IMR-90 (cell line): ENCODE data around the gene SPAM1.

Source experiments
- BHLHE40 ChIP-seq: fragments of 150-350 bp; IDR thresholded peaks from 2 replicates; pipeline ENCODE4 v1.6.1; 2016; ENCODE audit warnings: mild to moderate bottlenecking, low read depth, low read length
- CEBPB ChIP-seq: IDR thresholded peaks from 2 replicates; pipeline ENCODE4 v1.6.1; 2012; ENCODE audit warnings: low read depth, low read length, improper control_type of control experiment
- CTCF ChIP-seq: conservative IDR thresholded peaks from 2 replicates; pipeline ENCODE4 v1.5.1; 2012; ENCODE audit warnings: mild to moderate bottlenecking, low read depth, low read length, improper control_type of control experiment
- FOS ChIP-seq: fragments of 150-350 bp; IDR thresholded peaks from 2 replicates; pipeline ENCODE4 v1.6.1; 2016; ENCODE audit warnings: low read depth, low read length
- MAFK ChIP-seq: IDR thresholded peaks from 2 replicates; pipeline ENCODE4 v1.6.1; 2012; ENCODE audit warnings: low read depth, low read length, improper control_type of control experiment
- MAZ ChIP-seq: IDR thresholded peaks from 2 replicates; pipeline ENCODE4 v1.6.1; 2012; ENCODE audit warnings: low read depth, mild to moderate bottlenecking, low read length, improper control_type of control experiment, moderate library complexity, borderline replicate concordance
- MXI1 ChIP-seq: IDR thresholded peaks from 2 replicates; pipeline ENCODE4 v1.6.1; 2012; ENCODE audit warnings: low read depth, mild to moderate bottlenecking, low read length, moderate library complexity, borderline replicate concordance
- NFE2L2 ChIP-seq: fragments of 150-350 bp; IDR thresholded peaks from 2 replicates; pipeline ENCODE4 v1.6.1; 2016; ENCODE audit warnings: low read depth, mild to moderate bottlenecking, low read length
- POLR2A ChIP-seq: IDR thresholded peaks from 2 replicates; pipeline ENCODE4 v1.6.1; 2012; ENCODE audit warnings: mild to moderate bottlenecking, low read depth, low read length
- RAD21 ChIP-seq: IDR thresholded peaks from 2 replicates; pipeline ENCODE4 v1.6.1; 2012; ENCODE audit warnings: low read length, improper control_type of control experiment
- RCOR1 ChIP-seq: IDR thresholded peaks from 2 replicates; pipeline ENCODE4 v1.6.1; 2012; ENCODE audit warnings: mild to moderate bottlenecking, low read length, improper control_type of control experiment; ENCODE audit not compliant: insufficient replicate concordance
- RFX5 ChIP-seq: IDR thresholded peaks from 2 replicates; pipeline ENCODE4 v1.8.0; 2012; ENCODE audit warnings: low read depth, mild to moderate bottlenecking, low read length, moderate library complexity
- SMC3 ChIP-seq: fragments of 150-350 bp; IDR thresholded peaks from 2 replicates; pipeline ENCODE4 v1.6.1; 2016; ENCODE audit warnings: low read depth, mild to moderate bottlenecking, antibody characterized with exemption, low read length, moderate library complexity
- TF ChIP-seq, protein P1 (sequence below): fragments of 150-350 bp; IDR thresholded peaks from 2 replicates; pipeline ENCODE4 v1.6.1; 2017; ENCODE audit warnings: mild to moderate bottlenecking, antibody characterized with exemption, low read length, low read depth

DNA sequence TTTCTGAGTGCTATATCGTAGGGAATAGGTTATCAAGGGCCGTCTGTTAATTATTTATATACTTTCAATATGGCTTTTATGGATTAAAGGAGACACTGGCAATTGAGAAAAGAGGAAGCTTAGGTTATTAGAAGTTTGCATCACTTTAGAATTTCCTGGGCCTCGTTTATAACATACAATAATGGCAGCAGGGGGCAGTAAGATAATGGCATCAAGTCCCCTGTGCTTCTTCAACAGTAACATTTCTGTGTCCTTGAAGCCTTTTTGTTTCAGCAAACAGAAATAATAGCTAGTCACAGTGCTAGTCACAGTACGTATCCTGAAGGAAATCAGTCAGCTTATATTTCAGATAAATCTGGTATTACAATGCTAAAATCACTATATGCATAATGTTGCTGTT is 41.9 kb downstream of the SPAM1 start:
- TF ChIP-seq BHLHE40 = no peak
- no peak for TF ChIP-seq MAZ
- TF ChIP-seq POLR2A = no peak
- no peak for TF ChIP-seq CTCF
- TF ChIP-seq, protein P1, sequence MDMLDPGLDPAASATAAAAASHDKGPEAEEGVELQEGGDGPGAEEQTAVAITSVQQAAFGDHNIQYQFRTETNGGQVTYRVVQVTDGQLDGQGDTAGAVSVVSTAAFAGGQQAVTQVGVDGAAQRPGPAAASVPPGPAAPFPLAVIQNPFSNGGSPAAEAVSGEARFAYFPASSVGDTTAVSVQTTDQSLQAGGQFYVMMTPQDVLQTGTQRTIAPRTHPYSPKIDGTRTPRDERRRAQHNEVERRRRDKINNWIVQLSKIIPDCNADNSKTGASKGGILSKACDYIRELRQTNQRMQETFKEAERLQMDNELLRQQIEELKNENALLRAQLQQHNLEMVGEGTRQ = no peak
- no peak for TF ChIP-seq FOS
- TF ChIP-seq CEBPB = no peak
- TF ChIP-seq RCOR1 = no peak
- TF ChIP-seq SMC3 = no peak
- no peak for TF ChIP-seq RAD21
- no peak for TF ChIP-seq MAFK
- TF ChIP-seq RFX5 = no peak
- TF ChIP-seq NFE2L2 = no peak
- no peak for TF ChIP-seq MXI1
